Measurements from ENCODE around the gene FYCO1.

Gene FYCO1

DNA sequence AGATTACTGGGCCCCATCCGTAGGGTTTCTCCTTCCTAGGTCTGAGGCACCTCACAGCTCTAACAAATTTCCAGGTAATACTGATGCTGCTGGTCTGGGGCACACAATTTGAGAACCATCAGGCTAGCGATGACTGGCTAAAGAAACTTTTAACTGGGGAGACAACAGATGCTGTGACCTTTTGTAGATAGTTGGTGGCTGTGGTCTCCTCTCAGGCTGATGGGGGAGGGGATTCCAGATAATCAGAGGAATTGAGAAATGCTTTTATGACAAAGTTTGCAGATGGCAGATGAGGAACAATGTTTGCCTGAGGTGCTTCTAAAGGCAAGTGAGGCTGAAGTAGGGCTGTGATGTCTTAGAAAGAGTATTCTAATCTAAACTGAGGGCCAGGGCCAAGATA lies 123.1 kb downstream of the FYCO1 start:
- ATAC-seq (ENCODE audit: insufficient read depth, low read depth) (peak; percentile 0; the same call in 2 of the 3 replicates), DNase-seq (peak; percentile 64)
- no peak overlapping the region for H2AFZ ChIP-seq (ENCODE audit: low read depth, low read length)
- H3K9ac ChIP-seq (ENCODE audit: low read depth, low read length), result peak overlapping the region; percentile 52
- no peaks in the 10 kb centered on the region for H3K27me3 ChIP-seq (ENCODE audit: insufficient read depth, low read length, poor library complexity)
- H3K4me2 ChIP-seq (ENCODE audit: insufficient read depth, low read length), result peak overlapping the region; percentile 54
- no peak for TF ChIP-seq EZH2 (IDR thresholded peaks at IDR 0.05; ENCODE audit: borderline replicate concordance, low read depth, low read length, severe bottlenecking)
- TF ChIP-seq, protein P1, sequence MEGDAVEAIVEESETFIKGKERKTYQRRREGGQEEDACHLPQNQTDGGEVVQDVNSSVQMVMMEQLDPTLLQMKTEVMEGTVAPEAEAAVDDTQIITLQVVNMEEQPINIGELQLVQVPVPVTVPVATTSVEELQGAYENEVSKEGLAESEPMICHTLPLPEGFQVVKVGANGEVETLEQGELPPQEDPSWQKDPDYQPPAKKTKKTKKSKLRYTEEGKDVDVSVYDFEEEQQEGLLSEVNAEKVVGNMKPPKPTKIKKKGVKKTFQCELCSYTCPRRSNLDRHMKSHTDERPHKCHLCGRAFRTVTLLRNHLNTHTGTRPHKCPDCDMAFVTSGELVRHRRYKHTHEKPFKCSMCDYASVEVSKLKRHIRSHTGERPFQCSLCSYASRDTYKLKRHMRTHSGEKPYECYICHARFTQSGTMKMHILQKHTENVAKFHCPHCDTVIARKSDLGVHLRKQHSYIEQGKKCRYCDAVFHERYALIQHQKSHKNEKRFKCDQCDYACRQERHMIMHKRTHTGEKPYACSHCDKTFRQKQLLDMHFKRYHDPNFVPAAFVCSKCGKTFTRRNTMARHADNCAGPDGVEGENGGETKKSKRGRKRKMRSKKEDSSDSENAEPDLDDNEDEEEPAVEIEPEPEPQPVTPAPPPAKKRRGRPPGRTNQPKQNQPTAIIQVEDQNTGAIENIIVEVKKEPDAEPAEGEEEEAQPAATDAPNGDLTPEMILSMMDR (IDR thresholded peaks at IDR 0.05; ENCODE audit: borderline replicate concordance, extremely low read depth, low read length, poor library complexity, severe bottlenecking), result no peak
- no peaks in the 10 kb centered on the region for H3K9me3 ChIP-seq (ENCODE audit: insufficient read depth, low read length, severe bottlenecking)
- H3K36me3 ChIP-seq (ENCODE audit: insufficient read depth, low read length), result peaks cover 41% of the 10 kb centered on the region
- peaks cover 99% of the 10 kb centered on the region for H3K4me1 ChIP-seq (ENCODE audit: insufficient read depth, low read length)
- H4K20me1 ChIP-seq (ENCODE audit: insufficient read depth, low read length), result peaks cover 38% of the 10 kb centered on the region; the same call in 1 of the 2 replicates
- H3K4me3 ChIP-seq (ENCODE audit: low read depth in 1 of 2, low read length in 2 of 2), result peak overlapping the region in 1 of 2 experiments; percentile 44; a peak in 2 of 4 replicates
- H3K79me2 ChIP-seq (ENCODE audit: insufficient read depth, low read length), result peaks cover 95% of the 10 kb centered on the region
- peak overlapping the region; percentile 89 for H3K27ac ChIP-seq (ENCODE audit: low read length)

- ATAC-seq (ENCODE audit: insufficient read depth, low read depth) (peak; percentile 52), DNase-seq (peak; percentile 87)
- H3K4me2 ChIP-seq (ENCODE audit: insufficient read depth, low read length), result peak overlapping the region; percentile 54
- H3K9ac ChIP-seq (ENCODE audit: low read depth, low read length), result peak overlapping the region; percentile 52
- peak overlapping the region in 1 of 2 experiments; percentile 44; a peak in 2 of 4 replicates for H3K4me3 ChIP-seq (ENCODE audit: low read depth in 1 of 2, low read length in 2 of 2)
- TF ChIP-seq, protein P1 (IDR thresholded peaks at IDR 0.05; ENCODE audit: borderline replicate concordance, extremely low read depth, low read length, poor library complexity, severe bottlenecking), result peak; percentile 34
- no peak for TF ChIP-seq EZH2 (IDR thresholded peaks at IDR 0.05; ENCODE audit: borderline replicate concordance, low read depth, low read length, severe bottlenecking)
- peak overlapping the region; percentile 89 for H3K27ac ChIP-seq (ENCODE audit: low read length)
- H3K4me1 ChIP-seq (ENCODE audit: insufficient read depth, low read length), result peaks cover 99% of the 10 kb centered on the region
- H2AFZ ChIP-seq (ENCODE audit: low read depth, low read length), result no peak overlapping the region
- H4K20me1 ChIP-seq (ENCODE audit: insufficient read depth, low read length), result peaks cover 34% of the 10 kb centered on the region; the same call in 1 of the 2 replicates
- H3K27me3 ChIP-seq (ENCODE audit: insufficient read depth, low read length, poor library complexity), result no peaks in the 10 kb centered on the region
- peaks cover 38% of the 10 kb centered on the region for H3K36me3 ChIP-seq (ENCODE audit: insufficient read depth, low read length)
- peaks cover 94% of the 10 kb centered on the region for H3K79me2 ChIP-seq (ENCODE audit: insufficient read depth, low read length)
- H3K9me3 ChIP-seq (ENCODE audit: insufficient read depth, low read length, severe bottlenecking), result no peaks in the 10 kb centered on the region
Measured at GRCh38 chr3:45871780-45872179, 123.8 kb downstream of the FYCO1 start.

GRCh38 chr3:45870099-45870498 lies 125.5 kb downstream of the FYCO1 start:
- Histone ChIP-seq H3K4me3 (ENCODE audit: low read depth in 1 of 2, low read length in 2 of 2) (peak overlapping the region in 1 of 2 experiments; percentile 10; a peak in 1 of 4 replicates), H3K9me3 (ENCODE audit: insufficient read depth, low read length, severe bottlenecking) (no peaks in the 10 kb centered on the region), H3K4me2 (ENCODE audit: insufficient read depth, low read length) (peak overlapping the region; percentile 54), H4K20me1 (ENCODE audit: insufficient read depth, low read length) (peaks cover 21% of the 10 kb centered on the region; the same call in 1 of the 2 replicates), H3K9ac (ENCODE audit: low read depth, low read length) (peak overlapping the region; percentile 56), H3K4me1 (ENCODE audit: insufficient read depth, low read length) (peaks cover 99% of the 10 kb centered on the region), H3K27me3 (ENCODE audit: insufficient read depth, low read length, poor library complexity) (no peaks in the 10 kb centered on the region), H2AFZ (ENCODE audit: low read depth, low read length) (no peak overlapping the region), H3K79me2 (ENCODE audit: insufficient read depth, low read length) (peaks cover 94% of the 10 kb centered on the region), H3K36me3 (ENCODE audit: insufficient read depth, low read length) (peaks cover 24% of the 10 kb centered on the region), H3K27ac (ENCODE audit: low read length) (peak overlapping the region; percentile 89)
- peak; percentile 95 for DNase-seq
- ATAC-seq (ENCODE audit: insufficient read depth, low read depth), result peak; percentile 84
- no peak for TF ChIP-seq EZH2 (IDR thresholded peaks at IDR 0.05; ENCODE audit: borderline replicate concordance, low read depth, low read length, severe bottlenecking)
- TF ChIP-seq, protein P1 (IDR thresholded peaks at IDR 0.05; ENCODE audit: borderline replicate concordance, extremely low read depth, low read length, poor library complexity, severe bottlenecking), result no peak

Data from DND-41 (cell line).